ES-I3 (cell line): Measurements from ENCODE around the gene ZAP70.

ENCODE experiments used
- H3K36me3 ChIP-seq: 2 replicates; pipeline ENCODE4 v1.6.1; 2013; ENCODE audit warnings: mild to moderate bottlenecking, low read length, control low read depth, moderate library complexity; ENCODE audit not compliant: insufficient read depth
- H3K4me1 ChIP-seq: 2 replicates; pipeline ENCODE4 v1.6.1; 2013; ENCODE audit warnings: mild to moderate bottlenecking, control low read depth, low read length; ENCODE audit not compliant: insufficient read depth
- H3K9ac ChIP-seq: 2 replicates; pipeline ENCODE4 v1.6.1; 2013; ENCODE audit warnings: low read depth, mild to moderate bottlenecking, low read length, moderate library complexity
- H3K9me3 ChIP-seq: 2 replicates; pipeline ENCODE4 v1.6.1; 2013; ENCODE audit warnings: mild to moderate bottlenecking, low read length, moderate library complexity; ENCODE audit not compliant: control insufficient read depth, insufficient read depth

The ZAP70 gene

DNA sequence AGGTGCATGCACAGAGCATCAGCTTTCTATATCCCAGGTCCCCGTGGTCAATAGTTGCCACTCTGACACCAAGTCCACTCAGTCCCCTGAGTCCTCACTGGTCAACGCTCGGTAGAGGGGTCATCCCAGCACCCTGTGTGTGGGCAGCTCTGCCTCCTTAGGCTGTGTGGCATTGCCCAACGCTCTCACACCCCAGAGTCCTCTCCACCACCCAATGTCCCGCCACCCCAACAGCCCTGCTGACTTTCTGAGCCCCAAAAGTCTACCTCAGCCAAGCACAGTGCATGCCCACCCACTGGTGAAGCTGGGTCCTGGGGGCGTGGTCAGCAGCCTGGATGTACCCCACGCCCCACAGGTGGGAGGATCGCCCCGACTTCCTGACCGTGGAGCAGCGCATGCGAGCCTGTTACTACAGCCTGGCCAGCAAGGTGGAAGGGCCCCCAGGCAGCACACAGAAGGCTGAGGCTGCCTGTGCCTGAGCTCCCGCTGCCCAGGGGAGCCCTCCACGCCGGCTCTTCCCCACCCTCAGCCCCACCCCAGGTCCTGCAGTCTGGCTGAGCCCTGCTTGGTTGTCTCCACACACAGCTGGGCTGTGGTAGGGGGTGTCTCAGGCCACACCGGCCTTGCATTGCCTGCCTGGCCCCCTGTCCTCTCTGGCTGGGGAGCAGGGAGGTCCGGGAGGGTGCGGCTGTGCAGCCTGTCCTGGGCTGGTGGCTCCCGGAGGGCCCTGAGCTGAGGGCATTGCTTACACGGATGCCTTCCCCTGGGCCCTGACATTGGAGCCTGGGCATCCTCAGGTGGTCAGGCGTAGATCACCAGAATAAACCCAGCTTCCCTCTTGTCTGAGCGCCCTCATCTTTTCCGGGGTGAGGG is 25.9 kb downstream of the ZAP70 start:
- H3K9me3 ChIP-seq: no peaks in the 10 kb centered on the region
- H3K36me3 ChIP-seq: no peaks in the 10 kb centered on the region
- H3K4me1 ChIP-seq: no peaks in the 10 kb centered on the region
- H3K9ac ChIP-seq: no peak overlapping the region

DNA sequence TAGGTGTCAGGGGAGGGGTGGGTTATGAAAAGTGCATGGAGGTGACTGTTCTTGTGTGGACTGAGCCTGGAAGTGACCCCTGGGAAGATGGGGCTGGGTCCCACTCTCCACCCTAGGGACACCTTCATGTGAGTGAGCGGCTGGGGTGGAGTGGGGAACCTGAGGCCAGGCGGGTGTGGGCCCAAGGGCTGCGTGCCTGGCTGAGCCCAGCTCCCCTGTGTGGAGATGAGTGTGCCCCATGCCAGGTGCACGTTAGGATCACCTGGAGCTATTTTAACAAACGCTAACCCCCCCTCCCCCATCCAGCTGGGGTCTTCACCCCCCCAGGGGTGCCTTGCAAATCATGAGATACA is 26.5 kb downstream of the ZAP70 start:
- Histone ChIP-seq H3K36me3 (no peaks in the 10 kb centered on the region), H3K9me3 (no peaks in the 10 kb centered on the region)

DNA sequence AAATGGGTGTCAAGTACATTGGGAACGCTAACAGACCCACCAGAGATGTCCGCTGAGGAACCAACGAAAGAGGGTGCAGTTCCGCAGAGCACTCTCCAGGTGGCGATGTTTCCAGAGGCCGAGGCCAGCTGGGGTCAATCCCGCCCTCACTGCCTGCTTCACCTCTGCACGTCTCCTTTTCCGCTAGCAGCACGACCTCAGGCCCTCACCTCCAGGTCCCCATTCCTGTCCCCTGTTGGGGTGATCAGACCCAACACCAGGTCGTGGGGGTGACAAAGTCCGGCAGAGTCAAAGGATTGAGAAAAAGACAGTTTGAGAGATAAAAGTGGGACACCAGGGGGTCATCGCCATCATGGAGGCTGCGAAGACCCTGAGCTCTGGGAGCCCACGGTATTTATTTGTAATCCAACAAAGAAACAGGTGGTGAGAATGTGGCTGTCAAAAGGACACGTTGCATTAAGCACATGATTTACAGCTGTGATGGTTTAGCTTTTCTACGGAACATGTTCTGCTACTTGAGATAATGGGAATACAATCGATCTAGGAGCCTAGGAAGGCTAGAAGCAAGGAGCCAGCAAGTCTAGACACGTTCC is 27.3 kb downstream of the ZAP70 start:
- Histone ChIP-seq H3K36me3 (no peaks in the 10 kb centered on the region), H3K9me3 (no peaks in the 10 kb centered on the region), H3K9ac (no peak overlapping the region), H3K4me1 (no peaks in the 10 kb centered on the region)

More for the DNA sequence above, 26.5 kb downstream of the ZAP70 start:
- no peak overlapping the region for H3K9ac ChIP-seq
- no peaks in the 10 kb centered on the region for H3K4me1 ChIP-seq

DNA sequence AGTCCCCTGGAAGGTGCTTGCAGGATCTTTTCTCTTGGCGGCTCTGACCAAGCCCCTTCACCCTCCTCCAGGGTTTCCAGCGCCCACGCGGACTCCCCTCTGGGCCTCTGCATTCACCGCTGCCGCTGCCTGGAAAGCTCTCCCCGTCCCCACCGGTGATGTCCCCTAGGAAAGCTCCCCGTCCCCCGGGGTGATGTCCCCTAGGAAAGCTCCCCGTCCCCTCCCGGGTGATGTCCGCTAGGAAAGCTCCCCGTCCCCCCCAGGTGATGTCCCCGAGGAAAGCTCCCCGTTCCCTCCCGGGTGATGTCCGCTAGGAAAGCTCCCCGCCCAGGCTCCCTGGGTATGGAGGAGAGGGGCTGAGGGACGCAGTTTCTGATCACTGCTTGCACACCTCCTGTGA is 27.9 kb downstream of the ZAP70 start:
- H3K4me1 ChIP-seq: no peaks in the 10 kb centered on the region
- no peaks in the 10 kb centered on the region for H3K36me3 ChIP-seq
- no peak overlapping the region for H3K9ac ChIP-seq
- no peaks in the 10 kb centered on the region for H3K9me3 ChIP-seq

DNA sequence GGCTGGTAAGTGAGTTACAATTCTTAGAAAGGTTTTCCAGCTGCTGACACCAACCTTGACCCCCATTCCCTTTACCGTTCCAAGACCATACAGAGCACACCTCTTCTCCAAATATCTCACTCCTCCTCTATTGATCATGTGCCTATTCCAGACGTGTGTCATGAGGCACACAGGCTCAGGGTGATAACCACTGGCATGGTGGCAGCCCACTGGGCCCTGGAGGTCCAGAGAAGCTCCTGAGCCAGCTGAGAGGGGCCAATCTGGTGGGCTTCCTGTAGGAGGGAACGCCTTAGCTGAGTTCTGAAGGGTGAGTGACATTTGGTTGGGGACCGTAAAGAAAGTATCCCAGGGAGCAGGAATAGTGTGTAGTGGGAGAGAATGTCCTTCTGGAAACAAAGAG is 28.3 kb downstream of the ZAP70 start:
- H3K36me3 ChIP-seq: no peaks in the 10 kb centered on the region

DNA sequence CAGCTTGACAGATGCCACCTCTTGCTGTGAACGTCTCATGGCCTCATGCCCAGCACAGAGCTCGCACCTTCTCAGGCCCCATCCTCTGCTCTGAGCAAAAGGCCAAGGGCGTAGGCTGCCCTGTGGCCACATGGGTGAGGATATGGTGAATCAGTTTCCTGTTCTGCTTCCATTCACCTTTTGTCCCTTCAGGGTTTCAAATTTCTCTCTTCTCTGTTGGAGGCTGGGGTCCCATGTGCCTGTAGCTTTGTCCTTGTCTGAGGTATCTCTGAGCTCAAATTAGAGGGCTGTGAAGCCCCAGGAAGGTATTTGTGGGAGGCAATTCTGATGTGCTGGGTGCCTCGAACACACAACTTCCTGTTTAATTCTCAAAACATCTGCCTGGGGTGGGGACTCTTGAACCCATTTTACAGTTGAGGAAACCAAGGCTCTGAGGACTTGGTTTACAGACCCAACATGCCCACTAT is 29.0 kb downstream of the ZAP70 start:
- H3K9ac ChIP-seq: no peak overlapping the region
- no peaks in the 10 kb centered on the region for H3K4me1 ChIP-seq
- H3K36me3 ChIP-seq: no peaks in the 10 kb centered on the region
- H3K9me3 ChIP-seq: no peaks in the 10 kb centered on the region

More for the DNA sequence above, 28.3 kb downstream of the ZAP70 start:
- Histone ChIP-seq H3K9me3 (no peaks in the 10 kb centered on the region), H3K4me1 (no peaks in the 10 kb centered on the region), H3K9ac (no peak overlapping the region)

DNA sequence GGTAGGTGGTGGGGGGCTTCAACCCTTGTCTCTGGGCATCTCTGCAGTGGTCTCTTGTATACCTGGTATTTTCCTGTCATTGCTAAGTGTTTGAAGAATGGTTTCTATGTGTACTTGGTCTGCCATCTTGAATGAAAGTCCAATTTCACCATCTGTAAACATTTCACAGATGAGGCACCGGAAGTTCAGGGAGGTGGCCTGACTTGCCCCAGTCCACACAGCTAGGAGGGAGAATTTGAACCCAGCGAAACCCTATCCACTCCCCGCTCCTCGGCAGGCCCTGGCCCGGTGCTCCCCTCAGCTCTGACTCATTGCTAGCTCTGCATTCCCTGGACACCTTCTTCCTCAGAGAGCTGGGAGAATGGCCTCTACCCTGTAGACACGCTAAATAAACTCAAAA is 30.5 kb downstream of the ZAP70 start:
- H3K9ac ChIP-seq: no peak overlapping the region
- H3K9me3 ChIP-seq: no peaks in the 10 kb centered on the region
- no peaks in the 10 kb centered on the region for H3K4me1 ChIP-seq

DNA sequence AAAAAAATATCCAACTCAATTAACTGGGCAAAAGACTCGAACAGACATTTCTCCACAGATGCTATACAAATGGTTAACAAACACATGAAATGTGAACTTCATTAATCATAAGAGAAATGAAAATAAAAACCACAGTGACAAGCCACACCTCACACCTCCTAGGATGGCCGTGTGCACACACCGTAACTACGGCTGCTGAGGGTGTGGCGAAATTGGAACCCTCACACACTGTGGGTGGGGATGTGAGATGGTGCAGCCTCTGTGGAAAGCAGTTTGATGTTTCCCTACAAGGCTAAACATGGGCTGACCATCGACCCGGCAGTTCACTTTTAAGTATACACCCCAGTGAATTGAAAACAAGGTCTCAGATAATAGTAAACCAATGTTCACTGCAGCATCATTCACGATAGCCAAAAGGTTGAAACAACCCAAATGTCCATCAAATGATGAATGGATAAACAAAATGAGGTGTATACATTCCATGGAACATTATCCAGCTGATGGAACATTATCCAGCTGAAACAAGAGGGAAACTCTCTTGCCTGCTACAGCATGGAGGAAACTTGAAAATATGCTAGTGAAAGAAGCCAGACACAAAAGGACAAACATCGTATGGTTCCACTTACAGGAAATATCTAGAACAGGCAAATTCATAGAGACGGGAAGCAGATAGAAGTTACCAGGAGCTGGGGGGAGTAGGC is 32.2 kb downstream of the ZAP70 start:
- H3K9me3 ChIP-seq: no peaks in the 10 kb centered on the region
- H3K4me1 ChIP-seq: 0 out of 2 replicates have a peak, but pooled peaks cover 5% of the 10 kb centered on the region
- H3K36me3 ChIP-seq: no peaks in the 10 kb centered on the region
- no peak overlapping the region for H3K9ac ChIP-seq

More for the DNA sequence above, 30.5 kb downstream of the ZAP70 start:
- H3K36me3 ChIP-seq: no peaks in the 10 kb centered on the region

DNA sequence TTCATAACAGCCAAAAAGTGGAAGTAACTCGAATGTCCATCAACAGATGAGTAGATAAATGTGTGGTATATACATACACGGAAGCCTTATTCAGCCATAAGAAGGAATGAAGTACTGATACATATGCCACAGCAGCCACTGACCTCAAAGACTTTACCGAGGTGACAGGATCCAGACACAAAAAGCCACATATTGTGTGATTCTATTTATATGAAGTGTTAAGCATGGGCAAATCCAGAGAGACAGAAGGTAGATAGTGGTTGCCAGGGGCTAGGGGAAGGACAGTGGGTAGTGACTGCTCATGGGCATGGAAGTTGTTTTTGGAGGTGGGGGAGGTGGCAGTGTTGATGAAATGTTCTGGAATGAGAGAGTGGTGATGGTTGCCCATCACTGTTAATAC is 33.9 kb downstream of the ZAP70 start:
- H3K9ac ChIP-seq: no peak overlapping the region
- no peaks in the 10 kb centered on the region for H3K9me3 ChIP-seq
- no peaks in the 10 kb centered on the region for H3K36me3 ChIP-seq
- H3K4me1 ChIP-seq: peaks cover 10% of the 10 kb centered on the region; the same call in 1 of the 2 replicates

DNA sequence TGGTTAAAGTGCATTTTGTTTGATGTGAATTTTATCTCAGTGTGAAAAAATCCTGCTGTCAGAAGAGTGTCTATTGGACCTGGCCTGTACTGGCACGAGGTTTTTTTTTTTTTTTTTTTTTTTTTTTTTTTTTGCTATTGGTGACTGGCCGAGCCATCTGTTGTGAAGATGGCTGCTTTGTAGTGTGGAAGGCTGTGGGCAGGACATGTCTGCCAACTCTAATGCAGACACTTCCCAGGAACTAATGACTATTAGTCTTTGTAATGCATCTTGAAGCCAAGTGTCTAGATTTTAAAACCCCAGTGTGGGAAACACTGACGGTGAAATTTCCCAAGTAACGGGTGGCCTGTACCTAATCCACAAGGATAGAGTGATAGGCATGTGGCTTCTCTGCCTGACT is 34.3 kb downstream of the ZAP70 start:
- H3K4me1 ChIP-seq: peaks cover 14% of the 10 kb centered on the region; the same call in 1 of the 2 replicates
- H3K9me3 ChIP-seq: no peaks in the 10 kb centered on the region
- no peak overlapping the region for H3K9ac ChIP-seq
- H3K36me3 ChIP-seq: no peaks in the 10 kb centered on the region

DNA sequence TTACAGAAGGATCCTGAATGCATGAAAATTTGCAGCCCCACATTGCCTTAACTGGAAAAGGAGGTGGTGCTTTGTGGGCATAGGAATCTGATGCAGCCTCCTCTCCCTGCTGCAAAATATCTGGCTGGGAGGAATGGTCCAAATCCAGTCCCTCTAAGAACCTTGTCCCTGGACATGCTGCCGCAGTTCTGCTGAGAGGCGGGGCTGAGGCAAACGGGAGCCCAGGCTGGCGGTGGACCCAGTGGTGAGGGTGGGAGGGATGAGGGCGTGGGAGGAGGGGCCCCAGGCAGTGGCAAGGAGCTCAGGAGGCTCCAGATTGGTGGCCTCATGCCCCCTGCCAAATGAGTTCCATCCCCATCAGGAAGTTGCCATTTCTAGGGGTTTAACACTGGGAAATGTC is 36.2 kb downstream of the ZAP70 start:
- H3K9ac ChIP-seq: peak overlapping the region; percentile 7; the same call in 1 of the 2 replicates
- no peaks in the 10 kb centered on the region for H3K36me3 ChIP-seq
- peaks cover 16% of the 10 kb centered on the region; the same call in 1 of the 2 replicates for H3K4me1 ChIP-seq
- H3K9me3 ChIP-seq: no peaks in the 10 kb centered on the region

DNA sequence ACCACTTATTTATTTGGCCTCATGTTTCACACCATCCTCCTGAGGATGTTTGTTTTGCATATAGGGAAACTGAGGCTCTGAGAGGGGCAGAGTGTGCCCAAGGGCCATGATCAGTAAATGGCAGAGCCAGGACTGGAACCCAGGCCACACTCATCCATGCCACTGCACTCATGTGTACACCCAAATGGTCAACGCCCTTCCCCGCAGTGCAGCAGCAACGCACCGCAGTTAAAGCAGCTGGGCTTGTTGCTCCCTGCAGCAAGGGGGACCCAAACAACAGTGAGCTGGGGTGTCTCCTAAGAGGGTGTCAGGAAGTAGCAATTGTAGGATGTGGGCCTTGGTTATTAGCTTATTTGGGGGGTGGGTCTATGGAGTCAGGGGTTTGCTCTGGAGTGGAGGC is 36.6 kb downstream of the ZAP70 start:
- no peaks in the 10 kb centered on the region for H3K36me3 ChIP-seq
- no peak overlapping the region for H3K9ac ChIP-seq
- H3K9me3 ChIP-seq: no peaks in the 10 kb centered on the region
- peaks cover 16% of the 10 kb centered on the region; the same call in 1 of the 2 replicates for H3K4me1 ChIP-seq

DNA sequence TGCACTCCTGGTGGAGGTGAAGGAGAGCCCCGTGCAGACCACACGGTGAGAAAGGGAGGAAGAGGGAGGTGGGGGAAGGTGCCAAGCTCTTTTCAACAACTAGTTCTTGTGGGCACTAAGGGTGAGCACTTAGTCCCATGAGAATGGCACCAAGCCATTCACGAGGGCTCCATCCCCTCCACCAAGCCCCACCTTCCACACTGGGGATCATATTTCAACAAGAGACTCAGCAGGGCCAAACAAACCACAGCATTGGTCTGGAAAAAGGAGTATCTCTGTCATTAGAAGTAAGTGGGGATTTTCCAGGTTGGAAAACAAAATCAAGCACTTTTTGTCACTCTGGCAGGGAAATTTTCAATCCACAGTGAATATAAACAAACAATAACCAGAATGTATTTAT is 38.4 kb downstream of the ZAP70 start:
- H3K4me1 ChIP-seq: peaks cover 16% of the 10 kb centered on the region; the same call in 1 of the 2 replicates
- H3K9ac ChIP-seq: no peak overlapping the region
- no peaks in the 10 kb centered on the region for H3K9me3 ChIP-seq
- 0 out of 2 replicates have a peak, but pooled peaks cover 3% of the 10 kb centered on the region for H3K36me3 ChIP-seq
